ENCODE measurements around the gene SEMA4G. TPM values are rescaled to one million over a fixed set of nuclear protein-coding genes. Genes with fewer than 3 reads are reported as not detected.

The SEMA4G gene
- total and polyA plus RNA-seq, 2 of the 8 experiments (the other 6 are each of a cell fraction or from before 2014, with no cell fraction given), result 7.1 to 18.2 TPM

GRCh38 chr10:100967332-100967731 is 2.0 kb upstream of the SEMA4G start:
- CTCF ChIA-PET (ENCODE audit: partially characterized antibody), result interaction anchor here (0.5 to 5.4 kb wide), 11 partner anchors 9 to 821 kb away, joined by 3 to 32 read pairs (median 4); no protein-coding TSS in a partner anchor
- Histone ChIP-seq H2AFZ (ENCODE audit: low read length) (no peak overlapping the region), H4K5ac (ENCODE audit: insufficient read length, low read depth, low read length) (no peak overlapping the region), H3K4ac (replicated peaks; ENCODE audit: insufficient read length, low read depth, low read length) (no peak overlapping the region), H2BK12ac (ENCODE audit: low read depth, low read length) (no peak overlapping the region), H3K14ac (ENCODE audit: insufficient read length) (no peak overlapping the region), H3K36me3 (ENCODE audit: control insufficient read depth in 2 of 4, insufficient read depth in 4 of 4, low read length in 3 of 4) (peaks cover 0 to 7% (median 2%) of the 10 kb centered on the region in 4 experiments; a peak in 1 of 8 replicates), H3K27me3 (replicated peaks in 1 of 4; ENCODE audit: control insufficient read depth in 3 of 4, extremely low read depth in 1 of 4, insufficient read depth in 3 of 4, low read length in 3 of 4) (peaks cover 0 to 3% (median 1%) of the 10 kb centered on the region in 4 experiments; a peak in 1 of 7 replicates), H2BK5ac (ENCODE audit: low read depth, low read length) (no peak overlapping the region), H3K27ac (ENCODE audit: low read depth, low read length) (no peak overlapping the region), H3K9ac (replicated peaks in 1 of 4; ENCODE audit: extremely low read depth in 1 of 4, low read depth in 3 of 4, low read length in 3 of 4) (no peak overlapping the region), H3K4me3 (ENCODE audit: extremely low read depth in 1 of 4, insufficient read depth in 2 of 4, low read depth in 3 of 4, low read length in 4 of 4) (no peak overlapping the region), H2AK5ac (ENCODE audit: low read depth, low read length) (no peak overlapping the region), H4K8ac (ENCODE audit: extremely low read depth, insufficient read depth, low read length) (no peak overlapping the region), H2BK15ac (ENCODE audit: low read length) (no peak overlapping the region), H2BK20ac (ENCODE audit: low read length) (no peak overlapping the region), H3K4me1 (replicated peaks in 1 of 4; ENCODE audit: control insufficient read depth in 3 of 4, insufficient read depth in 4 of 4, low read length in 3 of 4) (peaks cover 7 to 19% (median 10%) of the 10 kb centered on the region in 4 experiments), H3K4me2 (ENCODE audit: insufficient read depth in 1 of 2, low read depth in 2 of 2, low read length in 2 of 2) (no peak overlapping the region), H3K9me3 (ENCODE audit: insufficient read depth in 2 of 2, low read depth in 1 of 2, low read length in 1 of 2) (no peaks in the 10 kb centered on the region), H3K23ac (ENCODE audit: insufficient read length) (no peak overlapping the region), H3K79me2 (ENCODE audit: control insufficient read depth in 1 of 2, insufficient read depth in 2 of 2, low read length in 2 of 2) (no peaks in the 10 kb centered on the region), H3K79me1 (ENCODE audit: low read depth, low read length) (no peaks in the 10 kb centered on the region), H3K23me2 (ENCODE audit: low read depth, low read length) (peaks cover 9% of the 10 kb centered on the region), H3K56ac (replicated peaks; ENCODE audit: insufficient read length, low read depth, low read length) (no peak overlapping the region), H3K18ac (ENCODE audit: extremely low read depth, low read length) (no peak overlapping the region), H4K91ac (replicated peaks; ENCODE audit: insufficient read length, low read length) (no peak overlapping the region), H2BK120ac (replicated peaks; ENCODE audit: low read depth, low read length) (no peak overlapping the region), H4K20me1 (replicated peaks in 1 of 2; ENCODE audit: control insufficient read depth in 1 of 2, insufficient read depth in 2 of 2, low read length in 2 of 2) (peaks cover 0 to 5% of the 10 kb centered on the region in 2 experiments)
- WGBS, 2 experiments (ENCODE audit: extremely low coverage in 1 of 2, insufficient coverage in 1 of 2, insufficient read length in 1 of 2, insufficient replicate concordance in 2 of 2, low coverage in 1 of 2, low lambda C conversion rate in 2 of 2, missing lambda C conversion rate in 1 of 2), result 70% methylated on average over 2 of the region's 2 CpGs; no CpG with 5 or more reads in 1 of the 2 experiments
- FAIRE-seq, result no peak
- DNase-seq (ENCODE audit: low read depth in 1 of 2, low spot score in 2 of 2), result no peak
- POLR2A ChIA-PET (ENCODE audit: partially characterized antibody), result interaction anchor here (1.1 to 6.0 kb wide), 6 partner anchors 9 to 55 kb away, joined by 3 to 38 read pairs (median 4); partner anchors contain the start of genes LZTS2, MRPL43, SLF2 and TWNK
- TF ChIP-seq ZNF274 (IDR thresholded peaks at IDR 0.05; ENCODE audit: borderline replicate concordance, extremely low read depth, low read length) (no peak), SUZ12 (IDR thresholded peaks at IDR 0.05; ENCODE audit: low read length) (no peak), RFX5 (IDR thresholded peaks at IDR 0.05; ENCODE audit: borderline replicate concordance, low read depth, low read length) (no peak), ATF3 (IDR thresholded peaks at IDR 0.05; ENCODE audit: insufficient read depth, low read depth, low read length) (no peak), TBP (IDR thresholded peaks at IDR 0.05; ENCODE audit: low read depth, low read length) (no peak), SP1 (IDR thresholded peaks at IDR 0.05; ENCODE audit: low read depth, low read length) (no peak), CREB1 (IDR thresholded peaks at IDR 0.05) (no peak), EGR1 (IDR thresholded peaks at IDR 0.05; ENCODE audit: borderline replicate concordance, low read depth, low read length) (no peak), POLR2AphosphoS5 (IDR thresholded peaks at IDR 0.05; ENCODE audit: low read depth, low read length) (no peak), BRCA1 (IDR thresholded peaks at IDR 0.05; ENCODE audit: low read depth, low read length) (no peak), RNF2 (IDR thresholded peaks at IDR 0.05; ENCODE audit: borderline replicate concordance, low read depth, low read length, missing control alignments, poor library complexity, severe bottlenecking) (no peak), SP4 (IDR thresholded peaks at IDR 0.05; ENCODE audit: low read length) (no peak)

Data from H1 (cell line).